Thymus (tissue), 11 donors: ENCODE measurements around the gene SYNJ2. TPM values are rescaled to one million over a fixed set of nuclear protein-coding genes. Genes with fewer than 3 reads are reported as not detected.

Experiments used
- DNase-seq, 9 donors: peaks; one replicate each; pipeline ENCODE4 v3.0.0-alpha.2; 2013; ENCODE audit warnings: low spot score in 9 of 9, low read depth in 6 of 9, missing footprints in 1 of 9
- H3K27ac ChIP-seq, 2 donors: one replicate each; pipeline ENCODE4 v1.5.1; 2013; ENCODE audit warnings: control low read depth in 1 of 2, low read depth in 1 of 2, low read length in 1 of 2, mild to moderate bottlenecking in 1 of 2, moderate library complexity in 1 of 2
- H3K27me3 ChIP-seq, 2 donors: one replicate each; pipeline ENCODE4 v1.5.1; 2013; ENCODE audit warnings: low read length in 1 of 2; ENCODE audit not compliant: control insufficient read depth in 2 of 2, insufficient read depth in 1 of 2
- H3K36me3 ChIP-seq, 2 donors: one replicate each; pipeline ENCODE4 v1.5.1; 2013; ENCODE audit warnings: low read length in 1 of 2, mild to moderate bottlenecking in 1 of 2, moderate library complexity in 1 of 2; ENCODE audit not compliant: control insufficient read depth in 2 of 2, insufficient read depth in 2 of 2
- H3K4me1 ChIP-seq, 2 donors: one replicate each; pipeline ENCODE4 v1.5.1; 2013; ENCODE audit warnings: low read length in 2 of 2; ENCODE audit not compliant: control insufficient read depth in 2 of 2, insufficient read depth in 2 of 2
- H3K4me3 ChIP-seq, 2 donors: one replicate each; pipeline ENCODE4 v1.5.1; 2013; ENCODE audit warnings: low read length in 2 of 2, control low read depth in 1 of 2, mild to moderate bottlenecking in 1 of 2
- H3K9me3 ChIP-seq, 2 donors: one replicate each; pipeline ENCODE4 v1.5.1; 2013; ENCODE audit warnings: low read length in 1 of 2, mild to moderate bottlenecking in 1 of 2; ENCODE audit not compliant: control insufficient read depth in 2 of 2, insufficient read depth in 1 of 2
- WGBS: extraction: QIAGEN DNeasy Blood & Tissue Kit; methylation state at CpG from one replicate; pipeline ENCODE4 v1.1.7; 2013; 5-methylcytosine and 5-hydroxymethylcytosine counted together
- polyA plus RNA-seq: library from polyadenylated mRNA; stranded (reverse); fragments of 200-250 nt; gene quantifications from one replicate; pipeline ENCODE4 v1.2.3, GENCODE V29; 2013
- total RNA-seq: library from RNA; stranded (reverse); fragments of 120-200 nt; gene quantifications from one replicate; pipeline ENCODE4 v1.2.4, GENCODE V29; 2013
- donor health status: healthy.

The SYNJ2 gene
- total and polyA plus RNA-seq, 2 donors: 5.7 to 8.2 TPM

DNA sequence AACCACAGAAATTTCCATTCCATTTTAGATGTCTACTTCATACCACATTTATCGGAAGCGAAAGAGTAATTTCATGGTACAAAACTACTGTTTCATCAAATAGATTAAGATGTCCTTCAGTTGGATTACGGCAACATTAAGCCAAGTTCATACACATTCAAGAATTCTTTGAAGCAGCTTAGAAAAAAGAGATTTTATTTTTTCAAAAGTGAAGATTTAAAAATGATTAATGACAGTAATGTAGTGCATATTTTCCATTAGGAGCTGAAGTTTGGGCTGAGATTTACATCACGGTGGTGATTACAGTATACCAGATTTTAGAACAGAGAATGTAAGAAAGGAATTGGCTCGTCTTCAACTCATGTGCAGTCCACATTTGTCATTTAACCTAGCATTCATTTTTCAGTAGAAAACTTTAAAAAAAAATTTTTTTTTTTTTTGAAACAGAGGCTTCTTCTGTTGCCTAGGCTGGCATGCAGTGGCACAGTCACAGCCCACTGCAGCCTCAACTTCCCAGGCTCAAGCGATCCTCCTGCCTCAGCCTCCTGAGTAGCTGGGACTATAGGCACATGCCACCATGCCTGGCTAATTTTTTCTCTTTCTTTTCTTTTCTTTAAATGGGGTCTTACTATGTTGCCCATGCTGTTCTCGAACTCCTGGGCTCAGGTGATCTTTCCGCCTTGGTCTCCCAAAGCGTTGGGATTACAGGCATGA, 1.9 kb downstream of the SYNJ2 start:
- no peak overlapping the region for H3K4me3 ChIP-seq
- 93% methylated on average over 9 of the region's 9 CpGs for WGBS
- peaks cover 0 to 22% of the 10 kb centered on the region in 2 donors for H3K27me3 ChIP-seq
- peaks cover 0 to 50% of the 10 kb centered on the region in 2 donors for H3K4me1 ChIP-seq
- no peaks in the 10 kb centered on the region for H3K36me3 ChIP-seq
- no peaks in the 10 kb centered on the region for H3K9me3 ChIP-seq
- DNase-seq: no peak
- H3K27ac ChIP-seq: no peak overlapping the region

DNA sequence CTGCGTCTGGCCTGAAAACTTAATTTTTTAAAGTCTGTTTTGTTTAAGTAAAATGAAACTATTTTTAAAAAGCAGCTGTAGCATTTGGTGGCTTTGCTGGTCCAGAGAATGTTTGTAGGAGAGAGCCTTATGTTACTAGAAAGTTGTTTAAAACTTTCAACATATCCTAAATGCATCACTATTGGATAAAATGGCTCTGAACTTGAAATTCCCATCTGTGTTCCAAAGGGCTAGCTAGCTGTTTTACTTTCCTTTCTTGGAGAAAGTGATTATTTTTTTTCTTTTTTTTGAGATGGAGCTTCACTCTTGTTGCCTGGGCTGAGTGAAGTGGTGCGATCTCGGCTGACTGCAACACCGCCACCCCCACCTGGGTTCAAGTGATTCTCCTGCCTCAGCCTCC, 2.5 kb downstream of the SYNJ2 start:
- Histone ChIP-seq H3K4me1 (peaks cover 0 to 45% of the 10 kb centered on the region in 2 donors), H3K36me3 (no peaks in the 10 kb centered on the region), H3K27me3 (peaks cover 0 to 22% of the 10 kb centered on the region in 2 donors), H3K27ac (no peak overlapping the region), H3K4me3 (no peak overlapping the region), H3K9me3 (no peaks in the 10 kb centered on the region)
- DNase-seq: no peak
- WGBS: 93% methylated on average over 4 of the region's 4 CpGs

DNA sequence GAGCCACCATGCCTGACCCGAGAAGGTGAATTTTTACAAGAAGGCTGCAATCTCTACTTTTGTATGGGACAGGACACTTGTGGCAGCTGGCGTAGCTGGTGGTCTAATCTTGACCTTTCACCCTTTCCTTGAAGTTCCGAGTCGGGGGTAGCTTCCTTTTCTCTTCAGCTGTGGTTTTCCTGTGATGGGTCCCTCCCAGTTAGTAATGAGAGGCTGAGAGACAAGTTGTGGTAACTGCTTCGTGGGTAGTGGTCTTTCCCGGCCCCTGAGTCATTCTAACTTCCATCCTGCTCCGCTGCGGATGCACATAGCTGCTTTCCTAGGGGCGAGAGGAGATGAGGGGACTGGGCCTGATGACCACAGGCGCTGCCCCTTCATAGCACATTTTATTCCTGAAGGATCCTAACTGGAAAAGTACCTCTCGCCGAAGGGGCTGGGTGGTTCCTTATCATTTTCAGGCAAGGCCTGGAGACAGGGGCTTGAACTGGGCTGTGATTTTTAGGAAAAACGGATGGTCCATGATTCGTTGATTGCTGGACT, 3.1 kb downstream of the SYNJ2 start:
- Histone ChIP-seq H3K9me3 (no peaks in the 10 kb centered on the region), H3K27ac (no peak overlapping the region), H3K4me1 (peaks cover 3 to 43% of the 10 kb centered on the region in 2 donors), H3K27me3 (peaks cover 0 to 20% of the 10 kb centered on the region in 2 donors), H3K4me3 (no peak overlapping the region), H3K36me3 (no peaks in the 10 kb centered on the region)
- no peak for DNase-seq
- 47% methylated on average over 14 of the region's 14 CpGs for WGBS

DNA sequence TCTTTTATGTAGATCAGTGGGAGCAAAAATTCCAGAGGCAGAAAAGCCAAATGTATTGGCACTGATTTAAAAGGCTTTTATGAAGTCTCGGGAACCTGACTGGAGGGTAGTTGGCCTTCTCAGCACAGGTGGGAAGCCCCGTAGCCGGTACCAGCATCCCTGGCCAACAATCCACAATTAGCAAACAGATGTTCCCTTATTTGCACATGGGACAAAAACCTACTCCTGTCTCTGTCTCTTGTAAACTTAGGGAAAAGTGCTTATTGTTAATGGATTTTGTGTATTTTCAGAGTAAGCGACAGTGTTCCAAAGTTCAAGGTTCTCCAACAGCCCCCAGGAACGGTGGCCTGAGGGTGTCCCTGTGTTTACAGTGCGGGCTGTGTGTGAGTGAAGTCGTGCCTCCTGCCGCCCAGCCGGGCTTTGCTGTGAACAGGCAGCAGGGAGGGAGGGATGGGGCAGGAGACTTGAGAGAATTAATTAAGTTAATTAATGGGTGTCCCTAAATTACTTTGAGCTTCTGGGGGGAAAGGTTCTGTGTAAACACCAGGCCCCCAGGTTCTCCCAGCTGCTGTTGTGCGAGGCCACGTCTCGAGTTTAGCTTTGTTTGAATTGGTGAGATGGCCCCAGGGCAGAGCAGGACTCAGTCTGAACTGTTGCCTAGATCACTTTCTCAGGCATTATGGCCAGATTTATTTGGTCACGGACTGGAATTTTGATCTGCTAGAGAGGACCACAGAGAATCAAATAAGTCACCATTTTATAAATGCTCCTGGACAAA, 3.9 kb downstream of the SYNJ2 start:
- peaks cover 0 to 13% of the 10 kb centered on the region in 2 donors for H3K27me3 ChIP-seq
- WGBS: 90% methylated on average over 13 of the region's 13 CpGs
- H3K9me3 ChIP-seq: no peaks in the 10 kb centered on the region
- H3K27ac ChIP-seq: no peak overlapping the region
- peaks cover 10 to 44% of the 10 kb centered on the region in 2 donors for H3K4me1 ChIP-seq
- H3K4me3 ChIP-seq: no peak overlapping the region
- no peak for DNase-seq
- H3K36me3 ChIP-seq: no peaks in the 10 kb centered on the region

DNA sequence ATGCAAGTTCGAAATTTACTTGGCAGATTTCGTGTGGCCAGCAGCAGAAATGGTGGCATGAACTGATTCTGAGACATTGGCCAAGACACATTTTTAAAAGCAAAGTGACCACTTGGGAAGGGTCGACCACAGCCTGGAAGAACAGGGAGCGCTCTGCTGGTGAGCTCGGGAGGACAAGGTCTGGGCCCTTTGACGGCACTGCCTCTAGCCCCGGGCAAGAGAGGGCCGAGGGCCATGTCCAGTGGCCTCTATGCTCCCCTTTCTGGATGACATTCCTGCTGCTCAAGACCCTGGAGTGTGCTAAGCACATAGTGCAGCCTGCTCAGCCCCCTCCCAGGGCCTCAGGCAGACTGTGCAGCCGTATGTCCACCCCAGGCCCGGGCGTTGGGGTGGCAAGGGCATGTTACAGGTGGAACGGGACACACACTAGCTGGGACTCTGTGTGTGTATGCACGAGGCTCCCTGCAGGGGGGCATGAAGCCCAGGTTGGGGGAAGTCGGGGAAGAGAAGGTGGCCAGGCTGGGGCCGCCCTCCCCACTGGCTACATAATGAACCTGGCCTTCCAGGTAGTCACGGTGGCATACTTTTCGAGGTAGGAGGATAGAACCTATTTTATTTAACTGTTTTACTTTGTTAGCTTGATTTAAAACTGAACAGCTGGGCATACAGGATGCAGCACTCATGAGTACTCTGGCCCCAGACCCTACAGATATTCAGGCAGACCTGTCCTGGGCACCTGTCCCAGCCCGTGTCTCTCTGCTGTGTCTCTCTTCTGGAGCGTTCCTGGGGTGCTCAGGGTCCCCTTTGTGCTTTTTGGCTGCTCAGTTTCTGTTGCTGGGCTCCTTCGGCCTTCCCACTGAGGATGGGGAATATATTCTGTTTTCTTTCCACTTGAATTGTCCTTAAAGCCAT, 6.4 kb downstream of the SYNJ2 start:
- no peak for DNase-seq
- Histone ChIP-seq H3K4me3 (no peak overlapping the region), H3K27ac (no peak overlapping the region), H3K9me3 (no peaks in the 10 kb centered on the region), H3K4me1 (peaks cover 16 to 34% of the 10 kb centered on the region in 2 donors), H3K27me3 (no peaks in the 10 kb centered on the region), H3K36me3 (no peaks in the 10 kb centered on the region)
- 97% methylated on average over 20 of the region's 20 CpGs for WGBS

DNA sequence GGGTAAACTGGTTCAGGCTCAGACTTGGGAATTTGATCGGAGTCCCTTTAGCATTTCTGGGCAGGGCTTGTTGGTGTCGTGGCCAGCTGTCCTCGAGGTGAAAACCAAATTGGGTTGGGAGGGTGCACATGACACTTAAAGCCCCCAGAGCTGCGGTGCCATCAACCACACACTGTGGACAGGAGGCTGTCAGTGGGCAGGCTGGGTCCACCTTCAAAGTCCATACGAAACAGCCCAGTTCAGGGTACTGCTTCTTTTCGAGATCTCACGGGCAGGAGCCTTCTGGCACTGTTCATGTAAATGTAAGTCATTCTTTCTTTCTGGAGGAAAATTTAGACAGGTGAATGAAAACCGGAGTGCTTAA, 7.0 kb downstream of the SYNJ2 start:
- WGBS: 96% methylated on average over 8 of the region's 8 CpGs
- peaks cover 16 to 34% of the 10 kb centered on the region in 2 donors for H3K4me1 ChIP-seq

DNA sequence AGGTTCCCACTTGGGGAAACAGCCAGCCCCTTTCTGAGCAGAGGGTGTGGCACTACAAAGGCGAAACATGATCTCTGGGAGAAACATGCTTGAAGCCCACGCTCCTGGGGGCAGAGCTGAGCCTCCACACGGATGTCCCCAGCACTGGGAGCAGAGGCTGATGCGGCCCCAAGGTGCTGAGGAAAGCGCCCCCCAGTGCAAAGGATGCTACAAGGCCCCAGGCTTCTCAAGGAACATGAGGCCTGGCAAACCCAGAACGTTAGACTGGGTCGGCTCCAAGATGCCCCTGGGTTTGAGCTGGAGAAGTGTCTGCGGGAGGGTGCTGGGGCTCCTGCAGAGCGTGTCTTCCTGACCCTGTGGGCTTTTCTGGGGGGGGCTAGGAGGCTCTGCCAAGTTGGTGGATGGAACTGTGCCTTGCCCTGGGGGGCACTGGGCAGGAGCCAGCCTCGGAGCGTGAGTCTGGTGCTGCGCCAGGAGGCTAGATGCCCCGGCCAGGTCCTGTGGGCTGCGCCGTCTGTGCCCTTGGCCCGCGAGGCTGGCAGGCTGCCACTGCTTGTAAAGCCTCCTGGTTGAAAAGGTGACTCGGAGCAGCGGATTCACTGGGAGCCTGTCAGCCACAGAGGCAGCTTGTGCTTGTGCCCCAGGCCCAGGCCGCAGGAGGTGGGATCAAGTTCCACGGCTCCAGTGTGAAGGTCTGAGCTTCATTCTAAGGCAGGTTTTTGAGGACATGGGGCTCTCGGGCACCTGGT, 8.1 kb downstream of the SYNJ2 start:
- Histone ChIP-seq H3K4me1 (peaks cover 16 to 37% of the 10 kb centered on the region in 2 donors), H3K4me3 (no peak overlapping the region), H3K9me3 (no peaks in the 10 kb centered on the region), H3K27ac (peak overlapping the region; percentile 64 to 87), H3K36me3 (no peaks in the 10 kb centered on the region), H3K27me3 (no peaks in the 10 kb centered on the region)
- DNase-seq: no peak
- 90% methylated on average over 22 of the region's 22 CpGs for WGBS

More for the DNA sequence above, 7.0 kb downstream of the SYNJ2 start:
- H3K36me3 ChIP-seq: no peaks in the 10 kb centered on the region
- H3K27ac ChIP-seq: no peak overlapping the region
- DNase-seq: no peak
- H3K9me3 ChIP-seq: no peaks in the 10 kb centered on the region
- no peaks in the 10 kb centered on the region for H3K27me3 ChIP-seq
- no peak overlapping the region for H3K4me3 ChIP-seq

DNA sequence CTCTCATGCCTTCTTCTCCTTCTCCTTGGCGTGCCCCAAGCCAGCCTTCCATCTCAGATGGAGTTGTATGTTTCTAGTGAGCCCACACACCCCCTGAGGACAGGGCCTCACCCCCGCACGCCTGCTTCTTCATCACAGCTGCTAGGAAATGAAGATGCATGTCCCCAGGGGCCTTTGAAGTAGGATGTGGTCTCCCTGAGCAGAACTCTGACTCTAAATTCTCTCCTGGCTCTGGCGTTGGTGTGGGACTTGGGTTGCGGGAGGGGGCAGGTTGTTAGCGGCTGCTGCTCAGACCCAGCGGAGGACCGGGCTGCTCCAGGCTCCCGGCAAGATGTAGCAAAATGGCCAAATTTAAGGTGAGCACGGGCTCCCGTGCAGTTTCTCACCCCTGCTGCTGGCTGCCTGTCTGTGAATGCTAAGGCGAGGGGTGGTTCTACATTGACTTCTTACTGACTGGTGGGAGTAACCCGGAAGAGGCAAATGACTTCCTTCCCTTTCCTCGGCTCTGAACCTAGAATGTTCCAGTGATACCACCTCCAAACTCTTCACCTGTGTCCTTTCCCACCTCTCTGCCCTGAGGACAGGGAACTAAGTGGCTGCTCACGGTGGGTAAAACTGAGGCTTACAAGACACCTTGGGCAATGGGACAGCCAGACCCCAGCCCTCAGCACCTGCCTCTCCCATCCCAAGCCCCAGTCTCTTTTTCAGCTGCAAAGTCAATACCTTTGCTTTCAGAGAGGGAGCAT, 8.8 kb downstream of the SYNJ2 start:
- no peaks in the 10 kb centered on the region for H3K9me3 ChIP-seq
- peak overlapping the region; percentile 64 to 87 for H3K27ac ChIP-seq
- peak in 4 of 9 donors; percentile 50 to 80 (median 56) for DNase-seq
- peaks cover 19 to 39% of the 10 kb centered on the region in 2 donors for H3K4me1 ChIP-seq
- 50% methylated on average over 15 of the region's 15 CpGs for WGBS
- peak overlapping the region in 1 of 2 donors; percentile 12 for H3K4me3 ChIP-seq
- no peaks in the 10 kb centered on the region for H3K36me3 ChIP-seq
- no peaks in the 10 kb centered on the region for H3K27me3 ChIP-seq
